ENCODE results near the gene ARID1B.

DNA sequence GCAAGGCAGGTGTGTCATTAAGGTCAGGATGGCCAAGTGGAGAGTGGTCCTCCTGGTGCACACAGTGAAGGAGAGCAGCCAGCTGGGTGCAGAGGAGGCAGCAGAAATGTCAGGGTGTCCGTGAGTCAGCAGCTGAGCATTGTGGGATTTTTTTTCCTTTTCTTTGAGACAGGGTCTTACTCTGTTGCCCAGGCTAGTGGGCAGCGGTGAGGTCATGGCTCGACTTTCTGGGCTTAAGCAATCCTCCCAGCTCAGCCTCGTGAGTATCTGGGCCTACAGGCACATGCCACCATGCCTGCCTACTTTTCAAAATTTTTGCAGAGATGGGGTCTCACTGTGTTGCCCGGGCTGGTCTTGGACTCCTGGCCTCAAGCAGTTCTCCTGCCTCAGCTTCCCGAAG, 16.0 kb downstream of the ARID1B start:
- TF ChIP-seq, protein P1, sequence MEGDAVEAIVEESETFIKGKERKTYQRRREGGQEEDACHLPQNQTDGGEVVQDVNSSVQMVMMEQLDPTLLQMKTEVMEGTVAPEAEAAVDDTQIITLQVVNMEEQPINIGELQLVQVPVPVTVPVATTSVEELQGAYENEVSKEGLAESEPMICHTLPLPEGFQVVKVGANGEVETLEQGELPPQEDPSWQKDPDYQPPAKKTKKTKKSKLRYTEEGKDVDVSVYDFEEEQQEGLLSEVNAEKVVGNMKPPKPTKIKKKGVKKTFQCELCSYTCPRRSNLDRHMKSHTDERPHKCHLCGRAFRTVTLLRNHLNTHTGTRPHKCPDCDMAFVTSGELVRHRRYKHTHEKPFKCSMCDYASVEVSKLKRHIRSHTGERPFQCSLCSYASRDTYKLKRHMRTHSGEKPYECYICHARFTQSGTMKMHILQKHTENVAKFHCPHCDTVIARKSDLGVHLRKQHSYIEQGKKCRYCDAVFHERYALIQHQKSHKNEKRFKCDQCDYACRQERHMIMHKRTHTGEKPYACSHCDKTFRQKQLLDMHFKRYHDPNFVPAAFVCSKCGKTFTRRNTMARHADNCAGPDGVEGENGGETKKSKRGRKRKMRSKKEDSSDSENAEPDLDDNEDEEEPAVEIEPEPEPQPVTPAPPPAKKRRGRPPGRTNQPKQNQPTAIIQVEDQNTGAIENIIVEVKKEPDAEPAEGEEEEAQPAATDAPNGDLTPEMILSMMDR (IDR thresholded peaks at IDR 0.05) = no peak
- no peak for TF ChIP-seq NFYB (CRISPR knock-in tag; conservative IDR thresholded peaks at IDR 0.05; ENCODE audit: low read depth)
- TF ChIP-seq, protein P2, sequence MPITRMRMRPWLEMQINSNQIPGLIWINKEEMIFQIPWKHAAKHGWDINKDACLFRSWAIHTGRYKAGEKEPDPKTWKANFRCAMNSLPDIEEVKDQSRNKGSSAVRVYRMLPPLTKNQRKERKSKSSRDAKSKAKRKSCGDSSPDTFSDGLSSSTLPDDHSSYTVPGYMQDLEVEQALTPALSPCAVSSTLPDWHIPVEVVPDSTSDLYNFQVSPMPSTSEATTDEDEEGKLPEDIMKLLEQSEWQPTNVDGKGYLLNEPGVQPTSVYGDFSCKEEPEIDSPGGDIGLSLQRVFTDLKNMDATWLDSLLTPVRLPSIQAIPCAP (CRISPR knock-in tag; IDR thresholded peaks at IDR 0.05) = no peak
- TF ChIP-seq ZNF232 (CRISPR knock-in tag; IDR thresholded peaks at IDR 0.05) = no peak
- TF ChIP-seq, protein P3, sequence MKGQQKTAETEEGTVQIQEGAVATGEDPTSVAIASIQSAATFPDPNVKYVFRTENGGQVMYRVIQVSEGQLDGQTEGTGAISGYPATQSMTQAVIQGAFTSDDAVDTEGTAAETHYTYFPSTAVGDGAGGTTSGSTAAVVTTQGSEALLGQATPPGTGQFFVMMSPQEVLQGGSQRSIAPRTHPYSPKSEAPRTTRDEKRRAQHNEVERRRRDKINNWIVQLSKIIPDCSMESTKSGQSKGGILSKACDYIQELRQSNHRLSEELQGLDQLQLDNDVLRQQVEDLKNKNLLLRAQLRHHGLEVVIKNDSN (CRISPR knock-in tag; IDR thresholded peaks at IDR 0.05) = no peak
- TF ChIP-seq SP1 (CRISPR knock-in tag; conservative IDR thresholded peaks at IDR 0.05) = no peak
- no peak for TF ChIP-seq ZNF396 (CRISPR knock-in tag; IDR thresholded peaks at IDR 0.05; ENCODE audit: borderline replicate concordance)
- TF ChIP-seq, protein P4, sequence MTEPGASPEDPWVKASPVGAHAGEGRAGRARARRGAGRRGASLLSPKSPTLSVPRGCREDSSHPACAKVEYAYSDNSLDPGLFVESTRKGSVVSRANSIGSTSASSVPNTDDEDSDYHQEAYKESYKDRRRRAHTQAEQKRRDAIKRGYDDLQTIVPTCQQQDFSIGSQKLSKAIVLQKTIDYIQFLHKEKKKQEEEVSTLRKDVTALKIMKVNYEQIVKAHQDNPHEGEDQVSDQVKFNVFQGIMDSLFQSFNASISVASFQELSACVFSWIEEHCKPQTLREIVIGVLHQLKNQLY (CRISPR knock-in tag; IDR thresholded peaks at IDR 0.05) = no peak
- TF ChIP-seq ETV6 (CRISPR knock-in tag; IDR thresholded peaks at IDR 0.05) = no peak
